NCI-H345 treated with DMSO at 0.1 percent for 48 hours (cell line): Measurements from ENCODE around the gene CFC1.
"Not testable (repeated sequence)": the region's sequence is repeated elsewhere in the genome, so short reads cannot be mapped to it uniquely, and the experiment has no call there.

Experiments used
- DNase-seq: peaks from one replicate; lab custom pipeline; 2025; ENCODE audit not compliant: unreplicated experiment; lab: John Stamatoyannopoulos, UW

The CFC1 gene

GRCh38 chr2:130599393-130599792, at the start of gene CFC1:
Gene CFC1, minus strand, starts transcription at chr2:130599575. Its CDS starts 288 bp downstream, at chr2:130599287.
- DNase-seq = not testable (repeated sequence)

GRCh38 chr2:130641688-130642087, 42.3 kb upstream of the CFC1 start:
- not testable (repeated sequence) for DNase-seq

GRCh38 chr2:130638973-130639372, 39.6 kb upstream of the CFC1 start:
- not testable (repeated sequence) for DNase-seq

- not testable (repeated sequence) for DNase-seq
These were observed 29.6 kb upstream of the CFC1 start for GRCh38 chr2:130628784-130629475.

- not testable (repeated sequence) for DNase-seq
These were observed 11.8 kb upstream of the CFC1 start, which contains the start of gene POTEJ for GRCh38 chr2:130611140-130611539. Gene POTEJ, plus strand, starts transcription at chr2:130611440. Its CDS starts 93 bp downstream, at chr2:130611533.

GRCh38 chr2:130610486-130610885, 11.1 kb upstream of the CFC1 start:
- not testable (repeated sequence) for DNase-seq

- not testable (repeated sequence) for DNase-seq
These were observed 9.9 kb upstream of the CFC1 start for GRCh38 chr2:130609002-130609920.

GRCh38 chr2:130608276-130609001, 9.1 kb upstream of the CFC1 start:
- not testable (repeated sequence) for DNase-seq

GRCh38 chr2:130601648-130602302, 2.4 kb upstream of the CFC1 start:
- DNase-seq = not testable (repeated sequence)

- DNase-seq = not testable (repeated sequence)
These were observed 551 bp upstream of the CFC1 start for GRCh38 chr2:130599926-130600325.

- DNase-seq = not testable (repeated sequence)
These were observed 912 bp downstream of the CFC1 start for GRCh38 chr2:130598463-130598862.

GRCh38 chr2:130597994-130598393, 1.4 kb downstream of the CFC1 start:
- not testable (repeated sequence) for DNase-seq

- not testable (repeated sequence) for DNase-seq
These were observed 2.6 kb downstream of the CFC1 start for GRCh38 chr2:130596757-130597156.

- DNase-seq = not testable (repeated sequence)
These were observed 5.4 kb downstream of the CFC1 start for GRCh38 chr2:130594011-130594410.

GRCh38 chr2:130592791-130593414, 6.5 kb downstream of the CFC1 start:
- DNase-seq = not testable (repeated sequence)

GRCh38 chr2:130590842-130591359, 8.5 kb downstream of the CFC1 start:
- DNase-seq = not testable (repeated sequence)

GRCh38 chr2:130590170-130590841, 9.1 kb downstream of the CFC1 start:
- DNase-seq = not testable (repeated sequence)

- not testable (repeated sequence) for DNase-seq
These were observed 10.5 kb downstream of the CFC1 start for GRCh38 chr2:130588688-130589458.
